ENCODE data around the gene ZDHHC11B. TPM values are rescaled to one million over a fixed set of nuclear protein-coding genes. Genes with fewer than 3 reads are reported as not detected.
"Not testable (repeated sequence)": the region's sequence is repeated elsewhere in the genome, so short reads cannot be mapped to it uniquely, and the experiment has no call there.

ZDHHC11B gene
- polyA plus RNA-seq, 1 donor (not counting 4 experiments of a cell fraction or from before 2014, with no cell fraction given): 0.18 TPM

DNA sequence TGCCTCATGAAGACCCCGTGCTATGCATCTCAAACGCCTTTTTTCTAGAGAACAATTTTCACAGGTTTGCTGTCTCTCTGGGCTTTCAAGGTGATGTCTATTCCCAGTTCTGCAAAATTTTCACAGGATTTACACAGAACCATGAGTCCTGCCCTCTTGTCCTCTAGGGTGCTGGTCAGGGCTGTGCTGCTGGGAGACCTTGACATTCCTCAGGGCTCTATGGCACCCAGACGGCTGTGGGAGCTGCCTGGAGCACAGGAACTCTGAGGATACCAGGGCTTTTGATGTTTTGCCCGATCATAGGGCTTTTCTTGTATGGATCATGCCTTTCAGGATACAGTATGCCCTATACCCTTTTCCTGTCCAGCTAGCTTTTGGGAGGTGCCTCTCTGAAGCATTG is 68.9 kb downstream of the ZDHHC11B start:
- H3K4me1 ChIP-seq (ENCODE audit: control insufficient read depth, extremely low read depth, insufficient read depth, low read length); DNase-seq (ENCODE audit: low read depth, low spot score); H3K27me3 ChIP-seq (ENCODE audit: control insufficient read depth, extremely low read depth, insufficient read depth, low read length); H3K4me3 ChIP-seq (ENCODE audit: control insufficient read depth in 2 of 3, extremely low read depth in 1 of 3, insufficient read depth in 2 of 3, low read depth in 1 of 3, low read length in 3 of 3); H3K9me3 ChIP-seq (ENCODE audit: control insufficient read depth, low read depth, low read length); H3K36me3 ChIP-seq (ENCODE audit: control insufficient read depth in 2 of 2, extremely low read depth in 1 of 2, insufficient read depth in 2 of 2, low read length in 2 of 2); H3K79me2 ChIP-seq (ENCODE audit: control insufficient read depth, insufficient read depth, low read length); H2AFZ ChIP-seq (ENCODE audit: control insufficient read depth, low read length); H3K9ac ChIP-seq (ENCODE audit: control insufficient read depth, extremely low read depth, insufficient read depth, low read length); H3K9me1 ChIP-seq (ENCODE audit: control insufficient read depth, extremely low read depth, insufficient read depth, low read length); FAIRE-seq; H3K4me2 ChIP-seq (ENCODE audit: control insufficient read depth, extremely low read depth, insufficient read depth, low read depth, low read length); H4K20me1 ChIP-seq (ENCODE audit: control insufficient read depth, extremely low read depth, insufficient read depth, low read length); dilution Hi-C loops (cut with MboI; ENCODE audit: extremely low pct_ligation_motif_present, low sequenced_read_pairs); H3K27ac ChIP-seq (ENCODE audit: control insufficient read depth, insufficient read depth, low read length): not testable (repeated sequence)

DNA sequence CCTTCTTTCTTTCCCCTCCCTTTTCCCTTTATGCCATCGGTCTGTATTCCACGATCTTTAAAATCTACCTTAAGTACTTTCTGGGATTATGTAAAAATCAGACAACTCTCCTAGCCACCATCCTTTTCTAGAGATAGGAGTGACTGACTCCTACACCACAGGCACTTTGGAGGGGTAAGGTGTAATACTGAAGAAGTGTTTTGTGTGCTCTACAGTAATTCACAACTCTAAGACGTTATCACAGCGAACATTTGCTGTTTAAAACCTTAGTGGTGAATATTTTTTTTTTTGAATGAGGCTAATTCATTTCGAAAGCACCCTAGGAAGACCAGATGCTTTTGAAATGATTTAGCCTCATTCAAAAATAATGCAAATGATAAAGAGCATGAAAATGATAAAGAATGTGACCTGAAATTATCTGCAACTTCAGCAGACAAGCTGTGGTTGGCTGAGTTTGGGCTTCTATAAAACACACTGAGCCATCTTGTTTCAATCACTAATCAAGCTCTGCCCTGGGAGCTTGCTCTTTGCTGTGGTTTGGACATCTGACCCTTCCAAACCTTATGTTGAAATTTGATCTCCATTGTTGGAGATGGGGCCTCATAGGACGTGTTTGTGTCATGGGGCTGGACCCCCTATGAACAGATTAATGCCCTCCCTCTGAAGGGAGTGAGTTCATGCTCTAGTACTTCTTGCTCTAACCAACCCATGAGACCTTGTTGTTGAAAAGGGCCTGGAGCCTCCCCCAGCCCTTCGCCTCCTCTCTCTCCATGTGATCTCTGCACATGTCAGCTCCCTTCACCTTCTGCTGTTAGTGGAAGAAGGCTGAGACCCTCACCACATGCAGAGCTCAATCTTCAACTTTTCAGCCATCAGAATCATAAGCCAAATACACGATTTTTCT is 70.1 kb downstream of the ZDHHC11B start:
- H3K4me2 ChIP-seq (ENCODE audit: control insufficient read depth, extremely low read depth, insufficient read depth, low read depth, low read length); H4K20me1 ChIP-seq (ENCODE audit: control insufficient read depth, extremely low read depth, insufficient read depth, low read length); DNase-seq (ENCODE audit: low read depth, low spot score); H3K27me3 ChIP-seq (ENCODE audit: control insufficient read depth, extremely low read depth, insufficient read depth, low read length); H3K79me2 ChIP-seq (ENCODE audit: control insufficient read depth, insufficient read depth, low read length); H3K4me3 ChIP-seq (ENCODE audit: control insufficient read depth in 2 of 3, extremely low read depth in 1 of 3, insufficient read depth in 2 of 3, low read depth in 1 of 3, low read length in 3 of 3); dilution Hi-C loops (cut with MboI; ENCODE audit: extremely low pct_ligation_motif_present, low sequenced_read_pairs); FAIRE-seq; H3K36me3 ChIP-seq (ENCODE audit: control insufficient read depth in 2 of 2, extremely low read depth in 1 of 2, insufficient read depth in 2 of 2, low read length in 2 of 2); H3K9me3 ChIP-seq (ENCODE audit: control insufficient read depth, low read depth, low read length); H3K9me1 ChIP-seq (ENCODE audit: control insufficient read depth, extremely low read depth, insufficient read depth, low read length); H3K27ac ChIP-seq (ENCODE audit: control insufficient read depth, insufficient read depth, low read length); H3K4me1 ChIP-seq (ENCODE audit: control insufficient read depth, extremely low read depth, insufficient read depth, low read length); H2AFZ ChIP-seq (ENCODE audit: control insufficient read depth, low read length); H3K9ac ChIP-seq (ENCODE audit: control insufficient read depth, extremely low read depth, insufficient read depth, low read length): not testable (repeated sequence)

DNA sequence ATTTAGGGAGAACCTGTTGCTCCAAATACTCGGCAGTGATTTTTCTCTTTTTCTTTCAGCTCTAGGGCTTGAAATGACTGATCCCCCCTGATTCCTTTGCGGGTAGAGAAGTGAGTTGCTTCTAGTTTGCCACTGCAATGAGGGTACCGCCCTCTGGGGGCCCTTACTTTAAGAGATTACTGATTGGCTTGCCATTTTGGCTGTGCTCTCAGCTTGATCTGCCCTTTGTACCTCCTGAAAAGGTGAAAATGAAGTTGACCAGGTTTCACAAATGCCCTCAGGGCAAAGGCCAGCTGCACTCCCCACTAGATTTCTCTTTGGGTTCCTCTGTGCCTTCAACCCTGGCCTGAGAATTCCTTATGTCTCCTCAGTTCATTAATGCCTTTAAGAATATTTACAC is 70.8 kb downstream of the ZDHHC11B start:
- H3K4me2 ChIP-seq (ENCODE audit: control insufficient read depth, extremely low read depth, insufficient read depth, low read depth, low read length); FAIRE-seq; H3K4me1 ChIP-seq (ENCODE audit: control insufficient read depth, extremely low read depth, insufficient read depth, low read length); DNase-seq (ENCODE audit: low read depth, low spot score); dilution Hi-C loops (cut with MboI; ENCODE audit: extremely low pct_ligation_motif_present, low sequenced_read_pairs); H3K9me3 ChIP-seq (ENCODE audit: control insufficient read depth, low read depth, low read length); H3K9me1 ChIP-seq (ENCODE audit: control insufficient read depth, extremely low read depth, insufficient read depth, low read length); H3K9ac ChIP-seq (ENCODE audit: control insufficient read depth, extremely low read depth, insufficient read depth, low read length); H2AFZ ChIP-seq (ENCODE audit: control insufficient read depth, low read length); H3K27ac ChIP-seq (ENCODE audit: control insufficient read depth, insufficient read depth, low read length); H3K79me2 ChIP-seq (ENCODE audit: control insufficient read depth, insufficient read depth, low read length); H3K4me3 ChIP-seq (ENCODE audit: control insufficient read depth in 2 of 3, extremely low read depth in 1 of 3, insufficient read depth in 2 of 3, low read depth in 1 of 3, low read length in 3 of 3); H4K20me1 ChIP-seq (ENCODE audit: control insufficient read depth, extremely low read depth, insufficient read depth, low read length); H3K36me3 ChIP-seq (ENCODE audit: control insufficient read depth in 2 of 2, extremely low read depth in 1 of 2, insufficient read depth in 2 of 2, low read length in 2 of 2); H3K27me3 ChIP-seq (ENCODE audit: control insufficient read depth, extremely low read depth, insufficient read depth, low read length): not testable (repeated sequence)

DNA sequence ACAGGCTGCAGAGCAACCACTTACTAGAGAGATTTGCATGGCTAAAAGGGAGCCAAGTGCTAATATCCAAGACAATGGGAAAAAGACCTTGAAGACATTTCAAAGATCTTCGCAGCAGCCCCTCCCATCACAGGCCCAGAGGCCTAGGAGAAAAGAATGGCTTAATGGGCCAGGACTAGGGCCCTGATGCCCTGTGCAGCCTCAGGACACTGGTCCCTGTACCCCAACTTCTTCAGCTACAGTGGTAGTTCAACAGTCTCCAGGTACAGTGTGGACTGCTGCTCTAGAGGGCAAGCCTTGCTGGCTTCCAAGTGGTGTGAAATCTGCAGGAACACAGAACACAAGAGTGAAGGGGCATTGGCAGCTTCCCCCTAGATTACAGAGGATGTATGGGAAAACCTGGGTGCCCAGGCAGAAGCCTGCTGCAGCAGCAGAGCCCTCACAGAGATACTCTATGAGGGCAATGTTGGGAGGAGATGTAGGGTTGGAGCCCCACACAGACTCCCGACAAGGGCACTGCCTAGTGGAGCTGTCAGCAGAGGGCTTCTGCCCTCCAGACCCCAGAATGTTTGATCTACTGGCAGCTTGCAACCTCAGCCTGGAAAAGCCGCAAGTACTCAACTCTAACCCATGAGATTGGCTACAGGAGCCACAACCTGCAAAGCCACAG is 75.5 kb downstream of the ZDHHC11B start:
- DNase-seq (ENCODE audit: low read depth, low spot score); dilution Hi-C loops (cut with MboI; ENCODE audit: extremely low pct_ligation_motif_present, low sequenced_read_pairs); H3K9me1 ChIP-seq (ENCODE audit: control insufficient read depth, extremely low read depth, insufficient read depth, low read length); H4K20me1 ChIP-seq (ENCODE audit: control insufficient read depth, extremely low read depth, insufficient read depth, low read length); H2AFZ ChIP-seq (ENCODE audit: control insufficient read depth, low read length); H3K4me3 ChIP-seq (ENCODE audit: control insufficient read depth in 2 of 3, extremely low read depth in 1 of 3, insufficient read depth in 2 of 3, low read depth in 1 of 3, low read length in 3 of 3); H3K9ac ChIP-seq (ENCODE audit: control insufficient read depth, extremely low read depth, insufficient read depth, low read length); H3K36me3 ChIP-seq (ENCODE audit: control insufficient read depth in 2 of 2, extremely low read depth in 1 of 2, insufficient read depth in 2 of 2, low read length in 2 of 2); H3K27me3 ChIP-seq (ENCODE audit: control insufficient read depth, extremely low read depth, insufficient read depth, low read length); H3K4me1 ChIP-seq (ENCODE audit: control insufficient read depth, extremely low read depth, insufficient read depth, low read length); H3K9me3 ChIP-seq (ENCODE audit: control insufficient read depth, low read depth, low read length); H3K4me2 ChIP-seq (ENCODE audit: control insufficient read depth, extremely low read depth, insufficient read depth, low read depth, low read length); FAIRE-seq; H3K27ac ChIP-seq (ENCODE audit: control insufficient read depth, insufficient read depth, low read length); H3K79me2 ChIP-seq (ENCODE audit: control insufficient read depth, insufficient read depth, low read length): not testable (repeated sequence)

DNA sequence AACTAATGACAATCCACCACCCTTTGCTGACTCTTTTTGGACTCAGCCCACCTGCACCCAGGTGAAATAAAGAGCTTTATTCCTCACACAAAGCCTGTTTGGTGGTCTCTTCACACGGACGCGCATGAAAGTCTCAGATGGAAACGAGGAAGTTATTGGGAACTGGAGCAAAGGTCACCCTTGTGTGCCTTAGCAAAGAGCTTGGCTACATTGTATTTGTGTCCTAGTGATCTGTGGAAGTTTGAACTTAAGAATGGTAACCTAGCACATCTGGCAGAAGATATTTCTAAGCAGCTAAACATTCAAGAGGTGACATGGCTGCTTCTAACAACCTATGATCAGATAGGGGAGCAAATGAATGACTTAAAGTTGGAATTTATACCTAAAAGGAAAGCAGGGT is 76.2 kb downstream of the ZDHHC11B start:
- H3K27me3 ChIP-seq (ENCODE audit: control insufficient read depth, extremely low read depth, insufficient read depth, low read length); H2AFZ ChIP-seq (ENCODE audit: control insufficient read depth, low read length); H3K9me3 ChIP-seq (ENCODE audit: control insufficient read depth, low read depth, low read length); FAIRE-seq; H3K27ac ChIP-seq (ENCODE audit: control insufficient read depth, insufficient read depth, low read length); H3K4me3 ChIP-seq (ENCODE audit: control insufficient read depth in 2 of 3, extremely low read depth in 1 of 3, insufficient read depth in 2 of 3, low read depth in 1 of 3, low read length in 3 of 3); dilution Hi-C loops (cut with MboI; ENCODE audit: extremely low pct_ligation_motif_present, low sequenced_read_pairs); H3K36me3 ChIP-seq (ENCODE audit: control insufficient read depth in 2 of 2, extremely low read depth in 1 of 2, insufficient read depth in 2 of 2, low read length in 2 of 2); H3K4me1 ChIP-seq (ENCODE audit: control insufficient read depth, extremely low read depth, insufficient read depth, low read length); H3K4me2 ChIP-seq (ENCODE audit: control insufficient read depth, extremely low read depth, insufficient read depth, low read depth, low read length); DNase-seq (ENCODE audit: low read depth, low spot score); H3K9ac ChIP-seq (ENCODE audit: control insufficient read depth, extremely low read depth, insufficient read depth, low read length); H3K79me2 ChIP-seq (ENCODE audit: control insufficient read depth, insufficient read depth, low read length); H3K9me1 ChIP-seq (ENCODE audit: control insufficient read depth, extremely low read depth, insufficient read depth, low read length); H4K20me1 ChIP-seq (ENCODE audit: control insufficient read depth, extremely low read depth, insufficient read depth, low read length): not testable (repeated sequence)

Measured in keratinocyte (primary cell).